SH-SY5Y (cell line): ENCODE data around the gene PDYN.

Experiments used
- GATA2 ChIP-seq: IDR thresholded peaks from 2 replicates; pipeline ENCODE4 v1.6.1; 2011; ENCODE audit warnings: mild to moderate bottlenecking, low read depth, low read length
- GATA3 ChIP-seq: IDR thresholded peaks from 2 replicates; pipeline ENCODE4 v1.6.1; 2011; ENCODE audit warnings: low read depth, mild to moderate bottlenecking, low read length, moderate library complexity

GRCh38 chr20:1968964-1969363 is 24.9 kb downstream of the PDYN start:
- TF ChIP-seq GATA2 (no peak), GATA3 (no peak)
